B cell (primary cell): ENCODE data around the gene DCAF6. TPM values are rescaled to one million over a fixed set of nuclear protein-coding genes. Genes with fewer than 3 reads are reported as not detected.

Experiments used
- ATAC-seq: fragments of 200-7000 bp; cut with Tn5 transposase; one replicate; pipeline ENCODE4 v1.10.0; 2021; ENCODE audit warnings: low read depth, mild to moderate bottlenecking, moderate number of reproducible peaks, moderate library complexity
- CTCF ChIA-PET: fragments of 350-600 bp; sonication (Branson Sonifier 250); formaldehyde crosslinking; loops from one replicate; lab custom pipeline; 2021; ENCODE audit warnings: antibody characterized with exemption, inconsistent platforms; lab: Charles Lee
- POLR2A ChIA-PET: fragments of 350-600 bp; sonication (Branson Sonifier 250); formaldehyde crosslinking; loops from one replicate; lab custom pipeline; 2021; ENCODE audit warnings: antibody characterized with exemption; lab: Charles Lee
- DNase-seq: peaks from one replicate; pipeline ENCODE4 v3.0.0; 2013
- H2AFZ ChIP-seq: 2 replicates; pipeline ENCODE4 v1.6.1; 2012; ENCODE audit warnings: mild to moderate bottlenecking, low read depth, low read length; ENCODE audit not compliant: insufficient read depth, poor library complexity, severe bottlenecking
- H3K27ac ChIP-seq, 2 donors: 1 replicate in 1 of 2; 2 replicates in 1 of 2; pipeline ENCODE4 v1.5.1; 2012 to 2013; ENCODE audit warnings: low read length in 2 of 2, mild to moderate bottlenecking in 2 of 2, moderate library complexity in 1 of 2
- H3K27me3 ChIP-seq, 4 experiments: fragments of 200-600 bp in 1 of 4; sonication (generic) in 1 of 4; replicated peaks in 1 of 4; 1 replicate in 2 of 4; 2 replicates in 2 of 4; pipeline versions ENCODE4 v1.6.1 to v1.7.0; 2013 to 2016; ENCODE audit warnings: low read length in 3 of 4, mild to moderate bottlenecking in 2 of 4, mixed read lengths in 1 of 4, moderate library complexity in 1 of 4; ENCODE audit not compliant: insufficient read depth in 4 of 4, control insufficient read depth in 3 of 4; ENCODE audit errors: control extremely low read depth in 1 of 4
- H3K36me3 ChIP-seq, 2 experiments: replicated peaks in 1 of 2; 1 replicate in 1 of 2; 2 replicates in 1 of 2; pipeline versions ENCODE4 v1.6.1 to v1.7.1; 2013; ENCODE audit warnings: low read length in 1 of 2; ENCODE audit not compliant: insufficient read depth in 2 of 2, control insufficient read depth in 1 of 2; ENCODE audit errors: control extremely low read depth in 1 of 2, extremely low read depth in 1 of 2
- H3K4me1 ChIP-seq, 2 donors: fragments of 200-600 bp in 1 of 2; sonication (generic) in 1 of 2; 1 replicate in 1 of 2; 2 replicates in 1 of 2; pipeline versions ENCODE4 v1.5.1 to v1.6.1; 2013 to 2017; ENCODE audit warnings: low read length in 2 of 2; ENCODE audit not compliant: control insufficient read depth in 2 of 2, insufficient read depth in 2 of 2
- H3K4me2 ChIP-seq: replicated peaks from 2 replicates; pipeline ENCODE3; 2012; ENCODE audit warnings: mild to moderate bottlenecking, low read depth, low read length; ENCODE audit not compliant: poor library complexity, severe bottlenecking
- H3K4me3 ChIP-seq, 5 experiments: fragments of 200-600 bp in 1 of 5; sonication (generic) in 1 of 5; 1 replicate in 3 of 5; 2 replicates in 2 of 5; pipeline versions ENCODE4 v1.5.1 to v1.7.0; 2011 to 2016; ENCODE audit warnings: low read length in 4 of 5, mild to moderate bottlenecking in 4 of 5, low read depth in 2 of 5, control low read depth in 1 of 5, moderate library complexity in 1 of 5; ENCODE audit not compliant: insufficient read depth in 1 of 5; ENCODE audit errors: control extremely low read depth in 1 of 5, extremely low read depth in 1 of 5
- H3K79me2 ChIP-seq: fragments of 200-600 bp; sonication (generic); one replicate; pipeline ENCODE4 v1.6.0; 2016; ENCODE audit warnings: low read length; ENCODE audit not compliant: control insufficient read depth, insufficient read depth
- H3K9ac ChIP-seq: fragments of 200-600 bp; sonication (generic); 2 replicates; pipeline ENCODE4 v1.6.1; 2017; ENCODE audit warnings: mild to moderate bottlenecking, low read length, moderate library complexity
- H3K9me3 ChIP-seq, 3 donors: one replicate each; pipeline versions ENCODE4 v1.6.1 to v1.7.1; 2013; ENCODE audit warnings: low read length in 2 of 3; ENCODE audit not compliant: control insufficient read depth in 2 of 3, insufficient read depth in 1 of 3; ENCODE audit errors: control extremely low read depth in 1 of 3
- H4K20me1 ChIP-seq: 2 replicates; pipeline ENCODE4 v1.6.0; 2012; ENCODE audit warnings: mild to moderate bottlenecking, low read length; ENCODE audit not compliant: insufficient read depth, control insufficient read depth, poor library complexity, severe bottlenecking
- H3K27ac Mint-ChIP-seq: one replicate; pipeline ENCODE4 v1.8.0; 2021; ENCODE audit warnings: mixed read lengths
- H3K27me3 Mint-ChIP-seq: one replicate; pipeline ENCODE4 v1.8.0; 2021; ENCODE audit warnings: mixed read lengths
- H3K4me1 Mint-ChIP-seq: one replicate; pipeline ENCODE4 v1.8.0; 2021; ENCODE audit warnings: mixed read lengths
- H3K4me3 Mint-ChIP-seq: one replicate; pipeline ENCODE4 v1.8.0; 2021; ENCODE audit warnings: mixed read lengths
- H3K9me3 Mint-ChIP-seq: one replicate; pipeline ENCODE4 v1.8.0; 2022; ENCODE audit warnings: mixed read lengths; ENCODE audit not compliant: insufficient read depth
- EZH2 ChIP-seq: IDR thresholded peaks from 2 replicates; pipeline ENCODE4 v1.6.1; 2012; ENCODE audit warnings: borderline replicate concordance, low read depth, mild to moderate bottlenecking, moderate library complexity, low read length; ENCODE audit not compliant: insufficient read depth, poor library complexity, severe bottlenecking
- WGBS: methylation state at CpG from one replicate; pipeline ENCODE4 v1.1.5; 2013; ENCODE audit warnings: missing lambda C conversion rate; ENCODE audit not compliant: insufficient coverage; 5-methylcytosine and 5-hydroxymethylcytosine counted together
- intact Hi-C: fragments of 100-400 bp; cut with micrococcal nuclease; formaldehyde crosslinking; loops from one replicate; pipeline ENCODE4 v1.10.0; 2022
- polyA plus RNA-seq: library from polyadenylated mRNA; depleted of rRNA; stranded (reverse); fragments of >200 nt; gene quantifications from 2 replicates; pipeline ENCODE4 v1.2.3, GENCODE V29; 2012
- total RNA-seq, 2 donors: library from RNA; stranded (reverse); fragments of 120-200 nt in 1 of 2; gene quantifications; 1 replicate in 1 of 2; 2 replicates in 1 of 2; pipeline versions ENCODE4 v1.2.3 to v1.2.4, GENCODE V29; 2013 to 2022
- TF ChIP-seq, protein P1 (sequence below): fragments of 200-600 bp; IDR thresholded peaks from one replicate; pipeline ENCODE4 v1.8.0; 2022; ENCODE audit warnings: antibody characterized with exemption, mild to moderate bottlenecking

The DCAF6 gene
- total and polyA plus RNA-seq, 2 donors (not counting 1 experiment from before 2014, with no cell fraction given), result 17.5 to 40.4 TPM

DNA sequence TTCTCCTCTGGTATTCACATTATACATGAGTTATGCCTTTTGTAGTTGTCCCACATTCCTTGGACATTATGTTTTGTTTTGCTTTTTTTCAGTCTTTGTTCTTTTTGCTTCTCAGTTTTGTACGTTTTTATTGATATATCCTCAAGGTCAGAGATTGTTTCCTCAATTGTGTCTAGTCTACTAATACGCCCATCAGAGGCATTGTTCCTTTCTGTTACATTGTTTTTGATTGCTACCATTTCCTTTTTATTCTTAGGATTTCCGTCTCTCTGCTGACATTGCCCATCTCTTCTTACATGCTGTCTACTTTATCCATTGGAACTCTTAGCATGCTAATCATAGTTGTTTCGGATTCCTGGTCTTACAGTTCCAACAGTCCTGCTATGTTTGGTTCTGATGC lies 28.2 kb downstream of the DCAF6 start:
- ATAC-seq (no peak), DNase-seq (no peak)
- Histone ChIP-seq H3K9me3 (no peaks in the 10 kb centered on the region), H3K9ac (no peak overlapping the region), H3K27ac (no peak overlapping the region), H3K4me2 (no peak overlapping the region), H3K27me3 (no peaks in the 10 kb centered on the region), H4K20me1 (no peaks in the 10 kb centered on the region), H2AFZ (no peak overlapping the region), H3K36me3 (peaks cover 5 to 12% of the 10 kb centered on the region in 2 experiments), H3K4me1 (no peaks in the 10 kb centered on the region), H3K4me3 (no peak overlapping the region), H3K79me2 (peaks cover 29% of the 10 kb centered on the region)
- Mint-ChIP-seq H3K4me3 (no peak overlapping the region), H3K27me3 (no peaks in the 10 kb centered on the region), H3K4me1 (no peaks in the 10 kb centered on the region), H3K9me3 (no peaks in the 10 kb centered on the region), H3K27ac (no peak overlapping the region)
- no CpG with 5 or more reads among the region's 4 CpGs for WGBS
- no peak for TF ChIP-seq EZH2
- TF ChIP-seq, protein P1, sequence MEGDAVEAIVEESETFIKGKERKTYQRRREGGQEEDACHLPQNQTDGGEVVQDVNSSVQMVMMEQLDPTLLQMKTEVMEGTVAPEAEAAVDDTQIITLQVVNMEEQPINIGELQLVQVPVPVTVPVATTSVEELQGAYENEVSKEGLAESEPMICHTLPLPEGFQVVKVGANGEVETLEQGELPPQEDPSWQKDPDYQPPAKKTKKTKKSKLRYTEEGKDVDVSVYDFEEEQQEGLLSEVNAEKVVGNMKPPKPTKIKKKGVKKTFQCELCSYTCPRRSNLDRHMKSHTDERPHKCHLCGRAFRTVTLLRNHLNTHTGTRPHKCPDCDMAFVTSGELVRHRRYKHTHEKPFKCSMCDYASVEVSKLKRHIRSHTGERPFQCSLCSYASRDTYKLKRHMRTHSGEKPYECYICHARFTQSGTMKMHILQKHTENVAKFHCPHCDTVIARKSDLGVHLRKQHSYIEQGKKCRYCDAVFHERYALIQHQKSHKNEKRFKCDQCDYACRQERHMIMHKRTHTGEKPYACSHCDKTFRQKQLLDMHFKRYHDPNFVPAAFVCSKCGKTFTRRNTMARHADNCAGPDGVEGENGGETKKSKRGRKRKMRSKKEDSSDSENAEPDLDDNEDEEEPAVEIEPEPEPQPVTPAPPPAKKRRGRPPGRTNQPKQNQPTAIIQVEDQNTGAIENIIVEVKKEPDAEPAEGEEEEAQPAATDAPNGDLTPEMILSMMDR, result no peak
- CTCF ChIA-PET, result no interaction called here
- intact Hi-C loops, result no loop called here
- POLR2A ChIA-PET, result no interaction called here

DNA sequence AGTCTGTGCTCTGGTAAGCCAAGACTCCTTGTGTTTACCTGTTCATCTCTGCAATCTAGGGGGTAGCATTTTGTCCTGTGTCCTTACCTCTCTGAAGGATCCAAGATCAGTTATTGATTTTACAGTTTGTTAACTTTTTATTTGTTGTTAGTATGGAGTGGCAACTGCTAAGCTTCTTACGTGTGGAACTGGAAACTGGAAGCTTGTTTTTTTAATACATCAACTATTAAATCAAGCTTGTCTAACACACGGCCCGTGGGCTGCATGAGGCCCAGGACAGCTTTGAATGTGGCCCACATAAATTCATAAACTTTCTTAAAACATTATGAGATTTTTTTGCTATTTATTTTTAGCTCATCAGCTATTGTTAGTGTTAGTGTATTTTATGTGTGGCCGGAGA lies 29.6 kb downstream of the DCAF6 start:
- CTCF ChIA-PET, result no interaction called here
- no peak overlapping the region for H3K4me2 ChIP-seq
- Mint-ChIP-seq H3K4me1 (no peaks in the 10 kb centered on the region), H3K27ac (no peak overlapping the region), H3K9me3 (no peaks in the 10 kb centered on the region), H3K27me3 (no peaks in the 10 kb centered on the region), H3K4me3 (no peak overlapping the region)
- WGBS, result no CpG with 5 or more reads among the region's 4 CpGs
- H3K27ac ChIP-seq, result no peak overlapping the region
- peaks cover 19% of the 10 kb centered on the region for H3K79me2 ChIP-seq
- no peak overlapping the region for H2AFZ ChIP-seq
- H3K9ac ChIP-seq, result no peak overlapping the region
- DNase-seq (no peak), ATAC-seq (no peak)
- intact Hi-C loops, result no loop called here
- no peaks in the 10 kb centered on the region for H4K20me1 ChIP-seq
- peaks cover 5 to 12% of the 10 kb centered on the region in 2 experiments for H3K36me3 ChIP-seq
- H3K4me1 ChIP-seq, result no peaks in the 10 kb centered on the region
- POLR2A ChIA-PET, result no interaction called here
- no peaks in the 10 kb centered on the region for H3K9me3 ChIP-seq
- TF ChIP-seq EZH2, result no peak
- TF ChIP-seq, protein P1, result no peak
- no peak overlapping the region for H3K4me3 ChIP-seq
- H3K27me3 ChIP-seq, result no peaks in the 10 kb centered on the region
